HepG2 (cell line): ENCODE results near the gene ODR4. TPM values are rescaled to one million over a fixed set of nuclear protein-coding genes. Genes with fewer than 3 reads are reported as not detected.

Experiments used
- ATF3 ChIP-seq: sonication (generic); formaldehyde crosslinking; IDR thresholded peaks from 2 replicates; pipeline ENCODE4 v1.4.0; 2020; ENCODE audit warnings: missing genetic modification reagents
- BHLHE40 ChIP-seq: IDR thresholded peaks from 2 replicates; pipeline ENCODE4 v1.6.1; 2011; ENCODE audit warnings: low read length, improper control_type of control experiment
- EEA1 ChIP-seq: sonication (generic); formaldehyde crosslinking; IDR thresholded peaks from 2 replicates; pipeline ENCODE4 v1.5.1; 2020; ENCODE audit warnings: mild to moderate bottlenecking, missing genetic modification reagents, borderline replicate concordance
- FOXP4 ChIP-seq: sonication (generic); formaldehyde crosslinking; IDR thresholded peaks from 2 replicates; pipeline ENCODE4 v1.4.0; 2020; ENCODE audit warnings: missing genetic modification reagents
- HCFC1 ChIP-seq: fragments of 150-350 bp; IDR thresholded peaks from 2 replicates; pipeline ENCODE4 v1.6.1; 2014; ENCODE audit warnings: low read depth, low read length
- HOXA9 ChIP-seq: sonication (generic); formaldehyde crosslinking; IDR thresholded peaks from 2 replicates; pipeline ENCODE4 v1.8.1; 2022; ENCODE audit warnings: missing genetic modification reagents, mild to moderate bottlenecking, moderate library complexity, borderline replicate concordance
- ISX ChIP-seq: sonication (generic); formaldehyde crosslinking; conservative IDR thresholded peaks from 2 replicates; pipeline ENCODE4 v1.5.0; 2020; ENCODE audit warnings: missing genetic modification reagents
- KLF13 ChIP-seq: sonication (generic); formaldehyde crosslinking; IDR thresholded peaks from 2 replicates; pipeline ENCODE4 v1.4.0; 2020; ENCODE audit warnings: mild to moderate bottlenecking, missing genetic modification reagents
- KLF15 ChIP-seq: sonication (generic); formaldehyde crosslinking; IDR thresholded peaks from 2 replicates; pipeline ENCODE4 v1.8.1; 2023; ENCODE audit warnings: borderline replicate concordance, mild to moderate bottlenecking, inconsistent platforms, missing genetic modification reagents, mixed read lengths
- NR2C2 ChIP-seq: sonication (generic); formaldehyde crosslinking; IDR thresholded peaks from 2 replicates; pipeline ENCODE4 v1.4.0; 2020; ENCODE audit warnings: missing genetic modification reagents, mild to moderate bottlenecking, moderate library complexity, borderline replicate concordance
- PCBP2 ChIP-seq: fragments of 200-400 bp; formaldehyde crosslinking; optimal IDR thresholded peaks from 2 replicates; pipeline ENCODE3; 2018; ENCODE audit warnings: low read length, low read depth; ENCODE audit not compliant: poor library complexity, severe bottlenecking
- POLR2A ChIP-seq, 2 experiments: IDR thresholded peaks; 2 replicates each; pipeline ENCODE4 v1.6.1; 2011; ENCODE audit warnings: low read depth in 2 of 2, low read length in 2 of 2, mild to moderate bottlenecking in 1 of 2, moderate library complexity in 1 of 2; ENCODE audit not compliant: insufficient read depth in 1 of 2
- REXO4 ChIP-seq: sonication (generic); formaldehyde crosslinking; IDR thresholded peaks from 2 replicates; pipeline ENCODE4 v1.8.0; 2022; ENCODE audit warnings: missing genetic modification reagents, mild to moderate bottlenecking, borderline replicate concordance
- RXRA ChIP-seq: sonication (generic); formaldehyde crosslinking; IDR thresholded peaks from 2 replicates; pipeline ENCODE4 v1.5.1; 2020; ENCODE audit warnings: missing genetic modification reagents
- SKI ChIP-seq: fragments of 450-650 bp; IDR thresholded peaks from one replicate; pipeline ENCODE4 v1.6.1; 2018; ENCODE audit warnings: mild to moderate bottlenecking; ENCODE audit not compliant: partially characterized antibody
- SMARCC2 ChIP-seq: fragments of 450-650 bp; IDR thresholded peaks from 2 replicates; pipeline ENCODE4 v1.6.1; 2017; ENCODE audit warnings: antibody characterized with exemption, mild to moderate bottlenecking
- TEAD3 ChIP-seq: optimal IDR thresholded peaks from 2 replicates; pipeline ENCODE3; 2016; ENCODE audit warnings: borderline replicate concordance
- THRA ChIP-seq: sonication (generic); formaldehyde crosslinking; IDR thresholded peaks from 2 replicates; pipeline ENCODE4 v1.4.0; 2020; ENCODE audit warnings: missing genetic modification reagents, borderline replicate concordance
- ZBTB26 ChIP-seq: IDR thresholded peaks from 2 replicates; pipeline ENCODE4 v1.6.1; 2016; ENCODE audit warnings: missing compliant biosample characterization, missing genetic modification reagents, borderline replicate concordance
- ZFP1 ChIP-seq: IDR thresholded peaks from 2 replicates; pipeline ENCODE4 v1.6.1; 2016
- ZFP36L2 ChIP-seq: sonication (generic); formaldehyde crosslinking; IDR thresholded peaks from 2 replicates; pipeline ENCODE4 v1.4.0; 2020; ENCODE audit warnings: missing genetic modification reagents
- ZNF263 ChIP-seq: sonication (generic); formaldehyde crosslinking; IDR thresholded peaks from 2 replicates; pipeline ENCODE4 v1.4.0; 2020; ENCODE audit warnings: missing genetic modification reagents
- ZNF44 ChIP-seq: sonication (generic); formaldehyde crosslinking; IDR thresholded peaks from 2 replicates; pipeline ENCODE4 v1.5.1; 2020; ENCODE audit warnings: mild to moderate bottlenecking, missing genetic modification reagents
- ZNF468 ChIP-seq: sonication (generic); formaldehyde crosslinking; IDR thresholded peaks from 2 replicates; pipeline ENCODE4 v1.8.0; 2022; ENCODE audit warnings: mild to moderate bottlenecking, moderate library complexity, missing genetic modification reagents
- ZNF776 ChIP-seq: sonication (generic); formaldehyde crosslinking; IDR thresholded peaks from 2 replicates; pipeline ENCODE4 v1.4.0; 2020; ENCODE audit warnings: mild to moderate bottlenecking, missing genetic modification reagents
- ZSCAN21 ChIP-seq: sonication (generic); formaldehyde crosslinking; IDR thresholded peaks from 2 replicates; pipeline ENCODE4 v1.8.0; 2022; ENCODE audit warnings: mild to moderate bottlenecking, missing genetic modification reagents, moderate library complexity, borderline replicate concordance
- ZSCAN9 ChIP-seq: IDR thresholded peaks from 2 replicates; pipeline ENCODE4 v1.6.1; 2016; ENCODE audit warnings: borderline replicate concordance
- polyA plus RNA-seq, 8 experiments: library from polyadenylated mRNA; depleted of rRNA in 3 of 8; stranded (reverse) in 7 of 8; unstranded in 1 of 8; fragments of >200 nt; fragmentation: Illumina TruSeq in 4 of 8; extraction: Trizol in 4 of 8; gene quantifications; 2 replicates each; pipeline versions ENCODE4 v1.2.1 to v1.2.3, GENCODE V29; 2011 to 2016; ENCODE audit warnings: low read depth in 4 of 8, missing spikeins in 1 of 8, mixed read lengths in 1 of 8; ENCODE audit not compliant: insufficient read depth in 1 of 8
- total RNA-seq, 5 experiments: library from RNA; depleted of rRNA; stranded (reverse); fragments of >200 nt; fragmentation: Illumina TruSeq; extraction: Trizol; gene quantifications; 2 replicates each; pipeline ENCODE4 v1.2.3, GENCODE V29; 2016; ENCODE audit warnings: low read depth in 1 of 5

The ODR4 gene
- total and polyA plus RNA-seq, 2 of the 13 experiments (the other 11 are each of a cell fraction or from before 2014, with no cell fraction given), result 16.3 to 22.0 TPM

- TF ChIP-seq EEA1 (CRISPR knock-in tag) (0 out of 2 replicates have a peak, but pooled peaks have one; percentile 58), ATF3 (CRISPR knock-in tag) (no peak), ZNF263 (CRISPR knock-in tag) (peak; percentile 13; the same call in 1 of the 2 replicates), ZFP1 (CRISPR knock-in tag) (no peak; the same call in 1 of the 2 replicates), PCBP2 (no peak), ZSCAN21 (CRISPR knock-in tag) (no peak), ZBTB26 (CRISPR knock-in tag) (peak; percentile 34; the same call in 1 of the 2 replicates), SMARCC2 (no peak), ZSCAN9 (CRISPR knock-in tag) (peak; percentile 31; the same call in 1 of the 2 replicates), ZFP36L2 (CRISPR knock-in tag) (no peak), HOXA9 (CRISPR knock-in tag) (no peak), ZNF468 (CRISPR knock-in tag) (no peak), KLF13 (no peak), HCFC1 (peak; percentile 82), FOXP4 (CRISPR knock-in tag) (no peak), ISX (CRISPR knock-in tag) (no peak), BHLHE40 (no peak), RXRA (CRISPR knock-in tag) (peak; percentile 28; the same call in 1 of the 2 replicates), THRA (CRISPR knock-in tag) (no peak; the same call in 1 of the 2 replicates), SKI (no peak), KLF15 (CRISPR knock-in tag) (peak; percentile 72; the same call in 1 of the 2 replicates), TEAD3 (CRISPR knock-in tag) (no peak), REXO4 (CRISPR knock-in tag) (no peak), NR2C2 (CRISPR knock-in tag) (peak; percentile 80), POLR2A (IDR thresholded peaks at IDR 0.05; ENCODE audit: insufficient read depth in 1 of 2, low read depth in 2 of 2, low read length in 2 of 2) (peak; percentile 87 to 89), ZNF44 (CRISPR knock-in tag) (no peak; the same call in 1 of the 2 replicates), ZNF776 (CRISPR knock-in tag) (no peak; the same call in 1 of the 2 replicates)
Observed at GRCh38 chr1:186375152-186375928, at the start of gene ODR4, which contains the start of gene TPR (continued).
